PC-3 (cell line): ENCODE data around the gene KLHL21. TPM values are rescaled to one million over a fixed set of nuclear protein-coding genes. Genes with fewer than 3 reads are reported as not detected.
"Not testable (repeated sequence)": the region's sequence is repeated elsewhere in the genome, so short reads cannot be mapped to it uniquely, and the experiment has no call there.

Source experiments
- ATAC-seq: fragments of 200-7000 bp; cut with Tn5 transposase; 2 replicates; pipeline ENCODE4 v1.9.1; 2020; ENCODE audit warnings: mild to moderate bottlenecking, moderate library complexity
- BruUV-seq: library from RNA; stranded (reverse); fragments of 400-500 nt; replicated peaks from 2 replicates; lab custom pipeline; 2021; lab: Mats Ljungman, UMichigan
- CTCF ChIA-PET: fragments of 300-600 bp; sonication (Branson Sonifier 250); formaldehyde crosslinking; loops from one replicate; lab custom pipeline; 2022; ENCODE audit warnings: antibody characterized with exemption; lab: Charles Lee
- POLR2A ChIA-PET: fragments of 300-600 bp; sonication (Branson Sonifier 250); formaldehyde crosslinking; loops from one replicate; lab custom pipeline; 2022; ENCODE audit warnings: antibody characterized with exemption; ENCODE audit not compliant: unreplicated experiment; lab: Charles Lee
- DNase-seq: peaks from one replicate; pipeline ENCODE4 v3.0.0-alpha.2; 2015
- H2AFZ ChIP-seq: fragments of 300-600 bp; sonication (generic); 2 replicates; pipeline ENCODE4 v1.6.0; 2016; ENCODE audit warnings: antibody characterized with exemption, low read length
- H3F3A ChIP-seq: fragments of 300-600 bp; sonication (generic); one replicate; pipeline ENCODE4 v1.6.0; 2017; ENCODE audit warnings: antibody characterized with exemption, low read length, control low read depth, mild to moderate bottlenecking; ENCODE audit not compliant: unreplicated experiment
- H3K27ac ChIP-seq: fragments of 300-600 bp; sonication (generic); 2 replicates; pipeline ENCODE4 v1.5.1; 2016; ENCODE audit warnings: mild to moderate bottlenecking, low read length
- H3K27me3 ChIP-seq: fragments of 300-600 bp; sonication (generic); 2 replicates; pipeline ENCODE4 v1.6.1; 2016; ENCODE audit warnings: low read length, mixed read lengths
- H3K36me3 ChIP-seq: fragments of 300-600 bp; sonication (generic); 2 replicates; pipeline ENCODE4 v1.6.1; 2016; ENCODE audit warnings: low read depth, mixed run types, low read length, mixed read lengths
- H3K4me1 ChIP-seq: fragments of 300-600 bp; sonication (generic); 2 replicates; pipeline ENCODE4 v1.5.1; 2016; ENCODE audit warnings: low read length; ENCODE audit not compliant: insufficient read depth
- H3K4me2 ChIP-seq: fragments of 300-600 bp; sonication (generic); 2 replicates; pipeline ENCODE4 v1.6.0; 2016; ENCODE audit warnings: low read length
- H3K4me3 ChIP-seq: fragments of 300-600 bp; sonication (generic); 2 replicates; pipeline ENCODE4 v1.5.1; 2016; ENCODE audit warnings: mild to moderate bottlenecking, low read length, mixed read lengths
- H3K79me2 ChIP-seq: fragments of 300-600 bp; sonication (generic); 2 replicates; pipeline ENCODE4 v1.6.1; 2017; ENCODE audit warnings: low read length, mixed read lengths
- H3K9ac ChIP-seq: fragments of 300-600 bp; sonication (generic); 2 replicates; pipeline ENCODE4 v1.6.0; 2016; ENCODE audit warnings: mild to moderate bottlenecking, low read length
- H3K9me2 ChIP-seq: fragments of 300-600 bp; sonication (generic); replicated peaks from 2 replicates; pipeline ENCODE4 v1.6.1; 2016; ENCODE audit warnings: mixed run types, low read length, mixed read lengths
- H3K9me3 ChIP-seq: fragments of 300-600 bp; sonication (generic); 2 replicates; pipeline ENCODE4 v1.6.1; 2016; ENCODE audit warnings: low read length, mixed read lengths
- H4K20me1 ChIP-seq: fragments of 300-600 bp; sonication (generic); 2 replicates; pipeline ENCODE4 v1.6.1; 2016; ENCODE audit warnings: low read length, mixed read lengths
- EZH2 ChIP-seq: fragments of 300-600 bp; sonication (generic); IDR thresholded peaks from one replicate; pipeline ENCODE4 v1.6.1; 2017; ENCODE audit warnings: antibody characterized with exemption, mild to moderate bottlenecking, low read length; ENCODE audit not compliant: unreplicated experiment
- EZH2phosphoT487 ChIP-seq: fragments of 300-600 bp; sonication (generic); IDR thresholded peaks from 2 replicates; pipeline ENCODE4 v1.6.1; 2018; ENCODE audit warnings: mild to moderate bottlenecking, antibody characterized with exemption, low read length, borderline replicate concordance
- intact Hi-C: fragments of 100-400 bp; cut with micrococcal nuclease; formaldehyde crosslinking; loops from 2 replicates; pipeline ENCODE4 v1.9.0; 2023
- total RNA-seq: library from RNA; depleted of rRNA; stranded (reverse); fragments of >200 nt; gene quantifications from 2 replicates; pipeline ENCODE4 v1.2.3, GENCODE V29; 2014
- TF ChIP-seq, protein P1 (sequence below): fragments of 300-600 bp; sonication (generic); conservative IDR thresholded peaks from 2 replicates; pipeline ENCODE4 v1.5.1; 2017; ENCODE audit warnings: antibody characterized with exemption, low read depth, mild to moderate bottlenecking, low read length

Gene KLHL21
- total RNA-seq, 1 experiment from 2014 or later, result 82.5 TPM

DNA sequence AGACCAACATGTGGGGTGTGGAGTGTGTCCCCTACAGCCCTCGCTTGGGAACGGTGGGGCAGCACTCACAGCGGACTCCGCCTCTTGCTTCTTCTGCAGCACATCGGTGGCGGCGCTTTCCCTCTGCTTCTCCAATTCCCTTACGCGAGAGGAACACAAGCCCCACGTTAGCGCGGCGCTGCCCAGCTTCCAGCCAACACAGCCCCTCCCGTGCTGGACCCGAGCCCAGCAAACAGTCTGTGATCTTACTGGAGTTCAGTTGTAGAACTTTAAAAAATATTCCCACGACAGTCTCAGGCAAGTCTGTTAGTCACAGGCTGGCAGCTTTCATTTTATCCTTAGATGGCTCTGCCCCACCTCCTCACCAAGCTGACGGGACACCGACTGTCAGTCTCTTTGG lies 35.6 kb upstream of the KLHL21 start:
- Histone ChIP-seq H3F3A (peaks cover 7% of the 10 kb centered on the region), H3K9ac (no peak overlapping the region), H4K20me1 (no peaks in the 10 kb centered on the region), H2AFZ (no peak overlapping the region), H3K4me1 (no peaks in the 10 kb centered on the region), H3K27me3 (no peaks in the 10 kb centered on the region), H3K9me3 (no peaks in the 10 kb centered on the region), H3K36me3 (peaks cover 71% of the 10 kb centered on the region), H3K4me2 (no peak overlapping the region), H3K27ac (no peak overlapping the region), H3K9me2 (no peaks in the 10 kb centered on the region), H3K79me2 (no peaks in the 10 kb centered on the region), H3K4me3 (no peak overlapping the region)
- POLR2A ChIA-PET, result no interaction called here
- intact Hi-C loops, result no loop called here
- no TSS peak for BruUV-seq
- CTCF ChIA-PET, result no interaction called here
- TF ChIP-seq EZH2 (no peak), EZH2phosphoT487 (no peak)
- TF ChIP-seq, protein P1, sequence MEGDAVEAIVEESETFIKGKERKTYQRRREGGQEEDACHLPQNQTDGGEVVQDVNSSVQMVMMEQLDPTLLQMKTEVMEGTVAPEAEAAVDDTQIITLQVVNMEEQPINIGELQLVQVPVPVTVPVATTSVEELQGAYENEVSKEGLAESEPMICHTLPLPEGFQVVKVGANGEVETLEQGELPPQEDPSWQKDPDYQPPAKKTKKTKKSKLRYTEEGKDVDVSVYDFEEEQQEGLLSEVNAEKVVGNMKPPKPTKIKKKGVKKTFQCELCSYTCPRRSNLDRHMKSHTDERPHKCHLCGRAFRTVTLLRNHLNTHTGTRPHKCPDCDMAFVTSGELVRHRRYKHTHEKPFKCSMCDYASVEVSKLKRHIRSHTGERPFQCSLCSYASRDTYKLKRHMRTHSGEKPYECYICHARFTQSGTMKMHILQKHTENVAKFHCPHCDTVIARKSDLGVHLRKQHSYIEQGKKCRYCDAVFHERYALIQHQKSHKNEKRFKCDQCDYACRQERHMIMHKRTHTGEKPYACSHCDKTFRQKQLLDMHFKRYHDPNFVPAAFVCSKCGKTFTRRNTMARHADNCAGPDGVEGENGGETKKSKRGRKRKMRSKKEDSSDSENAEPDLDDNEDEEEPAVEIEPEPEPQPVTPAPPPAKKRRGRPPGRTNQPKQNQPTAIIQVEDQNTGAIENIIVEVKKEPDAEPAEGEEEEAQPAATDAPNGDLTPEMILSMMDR, result no peak
- no peak for ATAC-seq
- no peak for DNase-seq

DNA sequence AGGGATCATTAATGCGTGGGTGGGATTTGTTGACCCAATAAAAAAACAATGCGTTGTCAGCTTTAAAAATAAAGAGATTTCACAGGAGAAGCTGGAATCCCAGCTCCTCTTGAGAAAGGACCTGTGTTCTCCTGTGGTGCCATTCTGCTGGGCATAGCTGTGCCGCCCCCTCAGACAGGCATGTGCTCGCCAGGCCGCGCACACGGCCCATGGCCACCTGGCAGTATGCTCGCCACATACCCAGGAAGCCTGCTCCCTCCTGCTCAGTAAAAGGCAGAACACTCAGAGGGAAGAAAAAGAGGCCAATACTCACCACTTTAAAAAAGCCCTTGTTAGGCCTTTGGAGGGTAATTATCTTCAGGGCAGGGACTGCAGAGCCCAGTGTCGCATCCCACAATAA lies 35.1 kb upstream of the KLHL21 start:
- Histone ChIP-seq H3K27me3 (no peaks in the 10 kb centered on the region), H3F3A (peaks cover 7% of the 10 kb centered on the region), H4K20me1 (no peaks in the 10 kb centered on the region), H3K4me1 (no peaks in the 10 kb centered on the region), H3K9me3 (no peaks in the 10 kb centered on the region), H3K4me2 (no peak overlapping the region), H2AFZ (no peak overlapping the region), H3K9me2 (no peaks in the 10 kb centered on the region), H3K36me3 (peaks cover 75% of the 10 kb centered on the region), H3K79me2 (no peaks in the 10 kb centered on the region), H3K4me3 (no peak overlapping the region), H3K27ac (no peak overlapping the region), H3K9ac (no peak overlapping the region)
- intact Hi-C loops, result no loop called here
- TF ChIP-seq, protein P1, result no peak
- TF ChIP-seq EZH2phosphoT487, result no peak
- TF ChIP-seq EZH2, result no peak
- no TSS peak for BruUV-seq
- ChIA-PET CTCF (no interaction called here), POLR2A (no interaction called here)
- no peak for DNase-seq
- no peak for ATAC-seq

DNA sequence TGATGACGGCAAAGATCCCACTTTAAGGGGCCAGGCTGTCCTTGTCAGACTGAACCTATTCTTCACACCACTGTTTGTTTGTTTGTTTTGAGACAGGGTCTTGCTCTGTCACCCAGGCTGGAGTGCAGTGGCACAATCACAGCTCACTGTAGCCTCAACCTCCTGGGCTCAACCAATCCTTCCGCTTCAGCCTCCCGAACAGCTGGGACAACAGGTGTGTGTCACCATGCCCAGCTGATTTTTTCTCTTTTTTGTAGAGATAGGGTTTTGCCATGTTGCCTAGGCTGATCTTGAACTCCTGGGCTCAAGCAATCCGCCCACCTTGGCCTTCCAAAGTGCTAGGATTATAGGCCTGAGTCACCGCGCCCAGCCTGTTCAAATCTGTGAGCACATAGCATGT lies 34.1 kb upstream of the KLHL21 start:
- H3K36me3 ChIP-seq, result peaks cover 73% of the 10 kb centered on the region
- POLR2A ChIA-PET, H3K4me1 ChIP-seq, BruUV-seq, H3K27ac ChIP-seq, H3K9ac ChIP-seq, H3K9me3 ChIP-seq, H3F3A ChIP-seq, ATAC-seq, H3K4me3 ChIP-seq, H3K27me3 ChIP-seq, H4K20me1 ChIP-seq, H3K4me2 ChIP-seq, DNase-seq, H2AFZ ChIP-seq, H3K9me2 ChIP-seq, CTCF ChIA-PET, H3K79me2 ChIP-seq, intact Hi-C loops: not testable (repeated sequence)
